Spinal cord (tissue), 10 donors: ENCODE measurements around the gene RHOJ. TPM values are rescaled to one million over a fixed set of nuclear protein-coding genes. Genes with fewer than 3 reads are reported as not detected.

Source experiments
- DNase-seq, 6 donors: peaks; one replicate each; pipeline versions ENCODE4 v3.0.0 to v3.0.0-alpha.2; 2013 to 2015; ENCODE audit warnings: low spot score in 6 of 6, low read depth in 4 of 6
- H3K27ac ChIP-seq: one replicate; pipeline ENCODE4 v1.5.1; 2013; ENCODE audit warnings: low read depth, low read length, control low read depth
- H3K27me3 ChIP-seq: one replicate; pipeline ENCODE4 v1.6.1; 2013; ENCODE audit warnings: low read length; ENCODE audit not compliant: control insufficient read depth, insufficient read depth
- H3K36me3 ChIP-seq: one replicate; pipeline ENCODE4 v1.6.1; 2013; ENCODE audit warnings: low read length; ENCODE audit not compliant: control insufficient read depth, insufficient read depth
- H3K4me1 ChIP-seq: one replicate; pipeline ENCODE4 v1.6.1; 2013; ENCODE audit warnings: low read length; ENCODE audit not compliant: control insufficient read depth, insufficient read depth
- H3K4me3 ChIP-seq: one replicate; pipeline ENCODE4 v1.5.1; 2013; ENCODE audit warnings: low read depth, low read length, control low read depth
- H3K9me3 ChIP-seq: one replicate; pipeline ENCODE4 v1.6.1; 2013; ENCODE audit warnings: low read length; ENCODE audit not compliant: control insufficient read depth, insufficient read depth
- WGBS: methylation state at CpG from one replicate; pipeline ENCODE4 v1.1.5; 2013; ENCODE audit warnings: missing lambda C conversion rate; ENCODE audit not compliant: insufficient coverage; 5-methylcytosine and 5-hydroxymethylcytosine counted together
- polyA plus RNA-seq, 2 donors: library from polyadenylated mRNA; unstranded; fragments of 120-200 nt; gene quantifications; one replicate each; pipeline ENCODE4 v1.2.1, GENCODE V29; 2013; ENCODE audit not compliant: insufficient read length in 2 of 2
- total RNA-seq, 2 donors: library from RNA; depleted of rRNA in 1 of 2; stranded (reverse); fragments of 120-200 nt in 1 of 2; fragments of >200 nt in 1 of 2; gene quantifications; one replicate each; pipeline versions ENCODE4 v1.2.3 to v1.2.4, GENCODE V29; 2013 to 2014
- donor health status: healthy.

Gene RHOJ
- total and polyA plus RNA-seq, 4 donors: 11.9 to 29.6 (median 21.9) TPM

GRCh38 chr14:63178912-63179311 lies 25.3 kb upstream of the RHOJ start:
- H3K9me3 ChIP-seq: peaks cover 2% of the 10 kb centered on the region
- H3K27ac ChIP-seq: no peak overlapping the region
- H3K4me3 ChIP-seq: no peak overlapping the region
- WGBS: 95% methylated on average over 3 of the region's 3 CpGs
- no peaks in the 10 kb centered on the region for H3K36me3 ChIP-seq
- no peaks in the 10 kb centered on the region for H3K27me3 ChIP-seq
- no peaks in the 10 kb centered on the region for H3K4me1 ChIP-seq
- no peak for DNase-seq

- 86% methylated on average over 3 of the region's 4 CpGs for WGBS
- no peak for DNase-seq
- H3K27me3 ChIP-seq: no peaks in the 10 kb centered on the region
- H3K4me3 ChIP-seq: no peak overlapping the region
- peaks cover 2% of the 10 kb centered on the region for H3K9me3 ChIP-seq
- H3K4me1 ChIP-seq: no peaks in the 10 kb centered on the region
- no peaks in the 10 kb centered on the region for H3K36me3 ChIP-seq
- H3K27ac ChIP-seq: no peak overlapping the region
Observed at GRCh38 chr14:63179383-63179782, 24.9 kb upstream of the RHOJ start.

- no peak overlapping the region for H3K27ac ChIP-seq
- peaks cover 2% of the 10 kb centered on the region for H3K9me3 ChIP-seq
- DNase-seq: peak in 1 of 6 donors; percentile 11
- no peaks in the 10 kb centered on the region for H3K27me3 ChIP-seq
- 70% methylated on average over 3 of the region's 3 CpGs for WGBS
- H3K4me3 ChIP-seq: no peak overlapping the region
- H3K36me3 ChIP-seq: no peaks in the 10 kb centered on the region
- no peaks in the 10 kb centered on the region for H3K4me1 ChIP-seq
Observed at GRCh38 chr14:63180011-63180410, 24.2 kb upstream of the RHOJ start.

GRCh38 chr14:63182968-63183367 lies 21.3 kb upstream of the RHOJ start:
- Histone ChIP-seq H3K27me3 (no peaks in the 10 kb centered on the region), H3K27ac (no peak overlapping the region), H3K4me1 (no peaks in the 10 kb centered on the region), H3K9me3 (peaks cover 2% of the 10 kb centered on the region), H3K36me3 (no peaks in the 10 kb centered on the region), H3K4me3 (no peak overlapping the region)
- WGBS: 59% methylated on average over 2 of the region's 3 CpGs
- no peak for DNase-seq

GRCh38 chr14:63186453-63186852 lies 17.8 kb upstream of the RHOJ start:
- Histone ChIP-seq H3K4me3 (no peak overlapping the region), H3K4me1 (no peaks in the 10 kb centered on the region), H3K27ac (no peak overlapping the region), H3K9me3 (peaks cover 2% of the 10 kb centered on the region), H3K36me3 (no peaks in the 10 kb centered on the region), H3K27me3 (no peaks in the 10 kb centered on the region)
- DNase-seq: no peak
- no CpG with 5 or more reads among the region's 1 CpG for WGBS

GRCh38 chr14:63191211-63191610 lies 13.0 kb upstream of the RHOJ start:
- 100% methylated on average over 1 of the region's 3 CpGs for WGBS
- no peak overlapping the region for H3K27ac ChIP-seq
- no peaks in the 10 kb centered on the region for H3K27me3 ChIP-seq
- DNase-seq: no peak
- no peaks in the 10 kb centered on the region for H3K36me3 ChIP-seq
- no peak overlapping the region for H3K4me3 ChIP-seq
- no peaks in the 10 kb centered on the region for H3K9me3 ChIP-seq
- H3K4me1 ChIP-seq: no peaks in the 10 kb centered on the region

GRCh38 chr14:63192085-63192484 lies 12.2 kb upstream of the RHOJ start:
- peak in 2 of 6 donors; percentile 20 to 36 for DNase-seq
- no peaks in the 10 kb centered on the region for H3K27me3 ChIP-seq
- no peak overlapping the region for H3K4me3 ChIP-seq
- no peaks in the 10 kb centered on the region for H3K4me1 ChIP-seq
- no peaks in the 10 kb centered on the region for H3K9me3 ChIP-seq
- no peaks in the 10 kb centered on the region for H3K36me3 ChIP-seq
- no peak overlapping the region for H3K27ac ChIP-seq
- no CpG with 5 or more reads among the region's 2 CpGs for WGBS

- WGBS: no CpG with 5 or more reads among the region's 2 CpGs
- no peaks in the 10 kb centered on the region for H3K9me3 ChIP-seq
- H3K4me3 ChIP-seq: no peak overlapping the region
- H3K36me3 ChIP-seq: no peaks in the 10 kb centered on the region
- H3K27me3 ChIP-seq: no peaks in the 10 kb centered on the region
- no peaks in the 10 kb centered on the region for H3K4me1 ChIP-seq
- no peak overlapping the region for H3K27ac ChIP-seq
- no peak for DNase-seq
Observed at GRCh38 chr14:63193236-63193635, 11.0 kb upstream of the RHOJ start.

GRCh38 chr14:63200035-63200740 lies 4.1 kb upstream of the RHOJ start:
- no peak overlapping the region for H3K27ac ChIP-seq
- H3K36me3 ChIP-seq: no peaks in the 10 kb centered on the region
- no peak for DNase-seq
- no peaks in the 10 kb centered on the region for H3K9me3 ChIP-seq
- 89% methylated on average over 3 of the region's 5 CpGs for WGBS
- no peak overlapping the region for H3K4me3 ChIP-seq
- no peaks in the 10 kb centered on the region for H3K27me3 ChIP-seq
- peaks cover 4% of the 10 kb centered on the region for H3K4me1 ChIP-seq

- Histone ChIP-seq H3K36me3 (no peaks in the 10 kb centered on the region), H3K9me3 (no peaks in the 10 kb centered on the region), H3K27ac (no peak overlapping the region), H3K27me3 (no peaks in the 10 kb centered on the region), H3K4me1 (peaks cover 4% of the 10 kb centered on the region), H3K4me3 (no peak overlapping the region)
- DNase-seq: no peak
Observed at GRCh38 chr14:63200767-63201166, 3.5 kb upstream of the RHOJ start.
